Activated CD4-positive, alpha-beta T cell treated with anti-CD3 and anti-CD28 coated beads, Interleukin-2, amount 50 U/mL, for 1 hour (primary cell): ENCODE results near the gene LCE3C.
"Not testable (repeated sequence)": the region's sequence is repeated elsewhere in the genome, so short reads cannot be mapped to it uniquely, and the experiment has no call there.

Experiments used
- DNase-seq: peaks from one replicate; pipeline ENCODE4 v3.0.0-alpha.2; 2020

The LCE3C gene, protein sequence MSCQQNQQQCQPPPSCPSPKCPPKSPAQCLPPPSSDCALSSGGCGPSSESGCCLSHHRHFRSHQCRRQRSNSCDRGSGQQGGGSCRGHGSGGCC

GRCh38 chr1:152599934-152600333 lies at the start of gene LCE3C:
Gene LCE3C (plus strand): TSS chr1:152600234. CDS start chr1:152600732, 498 bp downstream.
- DNase-seq: no peak

- no peak for DNase-seq
Measured at GRCh38 chr1:152565115-152565514, 34.9 kb upstream of the LCE3C start.

GRCh38 chr1:152565535-152566215 lies 34.4 kb upstream of the LCE3C start:
- no peak for DNase-seq

DNA sequence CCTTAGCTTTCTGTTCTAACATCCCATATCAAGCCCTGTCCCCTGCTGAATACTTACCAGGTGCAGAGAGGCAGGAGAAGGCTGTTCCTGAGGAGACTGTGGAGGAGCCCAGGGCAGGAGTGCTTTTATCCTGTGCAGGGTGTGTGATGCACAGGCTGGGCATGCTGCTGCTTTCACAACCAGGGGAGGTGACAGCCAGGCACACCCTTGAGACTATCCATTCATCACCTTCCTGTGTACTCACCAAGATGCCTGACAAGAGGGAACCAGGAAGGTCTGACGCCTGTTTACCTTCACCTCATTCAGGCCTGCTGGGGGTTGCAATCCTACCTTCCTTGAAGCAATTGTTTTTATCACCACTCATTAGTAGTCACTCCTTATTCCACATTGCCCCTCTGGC lies 33.4 kb upstream of the LCE3C start, which contains the start of gene LCE3E:
TSS of gene LCE3E (minus strand) at position 100 of the 400 bp plus-strand sequence. CDS start 572 bp downstream, outside the sequence.
- no peak for DNase-seq

GRCh38 chr1:152577168-152577567 lies 22.9 kb upstream of the LCE3C start:
- DNase-seq: no peak

DNA sequence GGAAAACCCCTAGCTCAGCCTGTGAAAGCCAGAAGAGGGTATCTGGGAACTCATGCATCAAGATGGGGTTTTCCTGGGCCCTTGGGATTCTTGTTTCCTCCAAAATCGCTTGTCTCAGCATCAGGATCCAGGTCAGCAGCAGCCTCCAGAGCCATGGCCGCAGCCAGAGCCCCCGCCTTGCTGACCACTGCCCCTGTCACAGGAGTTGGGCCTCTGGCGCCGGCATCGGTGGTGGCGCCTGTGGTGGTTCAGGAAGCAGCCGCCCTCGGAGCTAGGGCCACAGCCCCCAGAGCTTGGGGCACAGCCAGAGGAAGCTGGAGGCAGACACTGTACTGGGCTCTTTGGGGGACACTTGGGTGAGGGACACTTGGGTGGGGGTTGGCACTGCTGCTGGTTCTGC lies 20.5 kb upstream of the LCE3C start:
- DNase-seq: not testable (repeated sequence)

GRCh38 chr1:152580433-152580832 lies 19.6 kb upstream of the LCE3C start, which contains the start of gene LCE3D:
Gene LCE3D (minus strand): TSS chr1:152580516. CDS start chr1:152579936, 580 bp downstream.
- DNase-seq: no peak

- DNase-seq: no peak
Measured at GRCh38 chr1:152582647-152583046, 17.4 kb upstream of the LCE3C start.

- DNase-seq: no peak
Measured at GRCh38 chr1:152585586-152585985, 14.4 kb upstream of the LCE3C start.

DNA sequence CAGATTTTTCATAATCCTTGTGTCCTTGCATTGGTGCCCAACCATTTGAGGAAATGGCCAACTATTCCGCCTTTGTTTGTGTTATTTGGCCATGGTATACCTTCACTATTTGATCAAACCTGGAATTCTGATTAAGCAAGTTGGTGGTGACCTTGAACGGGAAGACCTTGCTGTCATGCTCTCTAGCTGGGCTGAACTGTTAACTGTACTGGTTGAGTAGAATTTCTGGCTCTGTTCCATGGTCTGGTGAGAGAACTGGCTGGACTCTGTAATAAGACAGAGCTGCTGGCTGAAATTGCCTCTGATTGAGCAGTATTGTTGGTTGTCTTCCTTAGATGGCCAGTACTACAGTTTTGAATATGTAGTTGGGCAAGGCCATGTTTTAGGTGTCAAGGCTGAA lies 3.0 kb upstream of the LCE3C start:
- no peak for DNase-seq

DNA sequence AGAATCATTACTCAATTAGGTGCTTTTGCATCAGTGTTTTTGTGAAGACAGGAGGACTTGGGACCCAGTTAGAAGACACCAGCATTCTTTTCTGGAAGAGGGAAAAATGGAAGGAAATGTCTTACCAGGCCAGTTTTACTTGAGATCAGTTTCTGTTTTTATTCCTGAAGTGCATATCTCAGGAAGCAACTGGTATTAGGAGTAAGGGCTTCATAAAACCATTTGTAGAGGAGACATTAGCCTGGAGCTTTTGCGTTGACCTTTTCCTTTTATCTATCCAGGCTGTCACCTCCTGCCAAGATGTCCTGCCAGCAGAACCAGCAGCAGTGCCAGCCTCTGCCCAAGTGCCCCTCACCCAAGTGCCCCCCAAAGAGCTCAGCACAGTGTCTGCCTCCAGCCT lies 13.5 kb downstream of the LCE3C start, which contains the start of gene LCE3B:
TSS of gene LCE3B (plus strand) at position 301 of the 400 bp plus-strand sequence. CDS start at position 301, 0 bp downstream.
- DNase-seq: no peak

GRCh38 chr1:152621993-152622392 lies 22.0 kb downstream of the LCE3C start:
- DNase-seq: no peak

DNA sequence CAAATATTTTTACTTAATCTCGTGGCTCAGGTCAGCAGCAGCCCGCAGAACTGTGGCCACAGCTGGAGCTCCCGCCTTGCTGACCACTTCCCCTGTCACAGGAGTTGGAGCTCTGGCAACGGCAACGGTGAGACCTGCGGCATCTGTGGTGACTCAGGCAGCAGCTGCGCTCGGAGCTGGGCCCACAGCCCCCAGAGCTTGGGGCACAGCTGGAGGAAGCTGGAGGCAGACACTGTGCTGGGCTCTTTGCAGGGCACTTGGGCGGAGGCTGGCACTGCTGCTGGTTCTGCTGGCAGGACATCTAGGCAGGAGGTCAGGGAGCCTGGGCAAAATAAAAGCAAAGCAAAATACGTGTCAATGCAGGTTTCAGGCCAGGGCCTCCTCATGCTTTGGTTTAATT lies 22.8 kb downstream of the LCE3C start, which contains the start of gene LCE3A:
TSS of gene LCE3A (minus strand) at position 301 of the 400 bp plus-strand sequence. CDS start at position 301, 0 bp downstream.
- no peak for DNase-seq

DNA sequence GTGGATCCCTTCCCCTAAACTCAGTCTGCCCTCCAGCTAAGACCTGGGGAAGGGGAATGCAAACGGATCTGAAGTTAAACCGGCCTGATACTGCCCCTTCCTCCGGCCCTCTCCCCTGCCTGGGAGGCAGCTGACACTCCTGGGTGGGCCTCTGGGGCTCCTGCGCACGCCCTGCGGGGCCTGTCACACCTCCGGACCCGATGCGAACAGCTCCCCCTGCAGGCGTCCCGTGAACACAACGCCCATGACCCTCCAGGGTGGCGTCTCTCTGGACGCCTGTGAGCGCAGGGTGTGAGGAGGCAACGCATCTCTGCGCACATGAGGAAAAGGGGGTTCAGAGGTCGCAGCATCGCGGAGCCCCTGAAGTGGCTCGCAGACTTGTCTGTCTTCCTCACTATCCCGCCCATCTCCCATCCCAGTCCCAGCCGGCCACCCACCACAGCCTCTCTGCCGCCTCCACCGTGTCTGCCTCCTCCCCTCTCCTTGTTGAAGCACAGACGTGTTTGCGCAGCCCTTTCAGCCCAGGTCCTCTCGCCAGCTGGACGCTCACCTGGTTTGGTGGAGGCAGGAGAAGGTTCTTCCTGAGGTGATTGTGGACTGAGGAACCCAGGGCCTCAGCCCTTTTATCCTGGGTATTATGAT lies 23.3 kb downstream of the LCE3C start:
- no peak for DNase-seq

- no peak for DNase-seq
Measured at GRCh38 chr1:152626744-152627143, 26.7 kb downstream of the LCE3C start.

DNA sequence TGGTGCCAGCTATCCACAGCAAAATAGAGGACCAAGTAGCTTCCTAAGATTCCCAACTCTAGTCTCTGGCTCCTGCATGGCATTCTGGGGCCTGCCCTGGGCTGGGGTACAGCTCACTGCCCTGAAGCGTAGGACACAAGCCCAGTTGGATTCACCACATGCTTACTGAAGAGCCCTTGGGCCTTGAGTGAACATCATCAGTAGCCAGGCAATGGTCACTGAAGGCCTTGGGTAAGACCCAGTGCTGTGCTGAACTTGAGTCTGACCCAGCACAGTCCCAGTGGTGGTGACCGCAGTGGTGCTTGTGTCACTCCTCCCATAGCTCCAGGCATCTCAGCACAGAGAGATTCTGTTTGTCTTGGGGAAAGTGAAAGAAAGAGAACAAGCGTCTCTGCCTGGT lies 30.6 kb downstream of the LCE3C start:
- no peak for DNase-seq

GRCh38 chr1:152640351-152640750 lies 40.3 kb downstream of the LCE3C start:
- DNase-seq: no peak

GRCh38 chr1:152643945-152644344 lies 43.9 kb downstream of the LCE3C start:
- no peak for DNase-seq

DNA sequence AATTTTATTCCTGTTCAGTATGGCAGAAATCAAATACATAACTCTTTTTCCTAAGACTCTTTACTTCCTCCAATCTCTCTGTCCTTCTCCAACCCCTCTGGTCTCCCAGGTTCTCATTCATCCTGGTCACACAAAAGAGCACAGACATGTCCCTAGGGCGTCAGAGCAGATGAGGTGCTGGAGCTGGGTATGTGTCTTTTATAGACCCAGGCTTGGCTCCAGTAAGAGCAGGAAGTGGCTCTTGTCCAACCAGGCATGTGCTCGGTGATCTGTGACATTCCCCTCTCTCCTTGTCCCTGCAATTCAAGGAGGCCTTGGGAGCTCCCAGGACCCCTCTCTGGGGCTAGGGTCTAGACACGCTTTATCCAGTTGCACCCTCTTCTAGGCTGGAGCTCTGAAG lies 45.1 kb downstream of the LCE3C start:
- no peak for DNase-seq

DNA sequence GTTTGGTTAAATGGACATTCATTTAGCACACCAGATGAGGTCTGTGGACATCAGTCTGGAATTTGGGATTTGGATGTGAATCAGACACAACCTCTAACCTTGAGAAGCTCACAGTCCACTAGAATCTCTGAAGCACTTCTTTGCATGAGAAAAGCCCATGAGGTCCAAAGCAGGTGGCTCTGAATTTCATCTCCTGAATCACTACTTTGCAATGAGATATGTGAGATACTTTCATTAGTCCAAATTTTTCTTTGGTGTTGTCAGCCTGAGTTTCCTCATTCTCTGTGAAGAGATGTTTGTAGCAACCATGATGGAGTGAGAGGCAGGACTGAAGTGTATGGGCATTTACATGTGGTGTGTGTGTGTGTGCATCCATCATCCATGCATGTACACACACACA lies 46.6 kb downstream of the LCE3C start:
- DNase-seq: no peak
